HCT116 (cell line): Measurements from ENCODE around the gene HCN4.

Experiments
- CBX3 ChIP-seq: IDR thresholded peaks from 2 replicates; pipeline ENCODE4 v1.6.1; 2012; ENCODE audit warnings: low read depth
- CTCF ChIP-seq, 3 experiments: fragments of 200-600 bp in 1 of 3; sonication (generic) in 1 of 3; IDR thresholded peaks in 2 of 3; conservative IDR thresholded peaks in 1 of 3; 2 replicates each; pipeline ENCODE4 v1.5.1; 2012 to 2017; ENCODE audit warnings: low read depth in 2 of 3, low read length in 2 of 3, antibody characterized with exemption in 1 of 3, borderline replicate concordance in 1 of 3, control low read depth in 1 of 3, mild to moderate bottlenecking in 1 of 3, mixed read lengths in 1 of 3, mixed run types in 1 of 3, moderate library complexity in 1 of 3; ENCODE audit not compliant: insufficient read depth in 1 of 3
- MAX ChIP-seq: IDR thresholded peaks from 2 replicates; pipeline ENCODE4 v1.6.1; 2012
- POLR2A ChIP-seq: IDR thresholded peaks from 2 replicates; pipeline ENCODE4 v1.7.0; 2011; ENCODE audit warnings: borderline replicate concordance; ENCODE audit not compliant: insufficient read depth, insufficient read length; ENCODE audit errors: extremely low read depth
- POLR2AphosphoS5 ChIP-seq: IDR thresholded peaks from 2 replicates; pipeline ENCODE4 v1.6.1; 2011; ENCODE audit warnings: mild to moderate bottlenecking, low read depth, low read length, moderate library complexity
- SIN3A ChIP-seq: IDR thresholded peaks from 2 replicates; pipeline ENCODE4 v1.6.1; 2012; ENCODE audit warnings: low read depth

- TF ChIP-seq POLR2A = no peak
- no peak for TF ChIP-seq POLR2AphosphoS5
- TF ChIP-seq CTCF (IDR thresholded peaks at IDR 0.05 in 2 of 3, conservative IDR thresholded peaks at IDR 0.05 in 1 of 3; ENCODE audit: borderline replicate concordance in 1 of 3, insufficient read depth in 1 of 3, low read depth in 2 of 3, low read length in 2 of 3) = no peak
- no peak for TF ChIP-seq SIN3A
- TF ChIP-seq CBX3 = no peak
- TF ChIP-seq MAX = no peak
Measured at GRCh38 chr15:73361337-73361736, 7.4 kb downstream of the HCN4 start.
